Neural cell (in vitro differentiated cells): ENCODE data around the gene C10orf105. TPM values are rescaled to one million over a fixed set of nuclear protein-coding genes. Genes with fewer than 3 reads are reported as not detected.

Experiments used
- H2AFZ ChIP-seq: fragments of 200-600, 300-800 bp; sonication (generic), shearing (Covaris generic); 2 replicates; pipeline ENCODE4 v1.6.0; 2014; ENCODE audit warnings: low read depth, mild to moderate bottlenecking, antibody characterized with exemption, low read length, moderate library complexity
- H3F3A ChIP-seq: fragments of 200-600 bp; shearing (Covaris generic); 2 replicates; pipeline ENCODE4 v1.6.1; 2016; ENCODE audit warnings: mild to moderate bottlenecking, moderate library complexity, mixed read lengths, antibody characterized with exemption, low read length; ENCODE audit not compliant: insufficient read depth, poor library complexity, severe bottlenecking
- H3K27ac ChIP-seq: fragments of 200-600, 300-800 bp; sonication (generic), shearing (Covaris generic); 2 replicates; pipeline ENCODE4 v1.5.1; 2014; ENCODE audit warnings: mild to moderate bottlenecking, low read length, moderate library complexity
- H3K27me3 ChIP-seq: fragments of 300-800, 200-600 bp; sonication (generic), shearing (Covaris generic); 2 replicates; pipeline ENCODE4 v1.6.0; 2014; ENCODE audit warnings: mild to moderate bottlenecking, low read depth, low read length, moderate library complexity; ENCODE audit not compliant: insufficient read depth
- H3K36me3 ChIP-seq: fragments of 300-800, 200-600 bp; sonication (generic), shearing (Covaris generic); 2 replicates; pipeline ENCODE4 v1.5.1; 2014; ENCODE audit warnings: mild to moderate bottlenecking, antibody characterized with exemption, low read length, moderate library complexity; ENCODE audit not compliant: insufficient read depth
- H3K4me2 ChIP-seq: fragments of 300-800, 200-600 bp; sonication (generic), shearing (Covaris generic); 2 replicates; pipeline ENCODE4 v1.6.0; 2014; ENCODE audit warnings: mild to moderate bottlenecking, low read length
- H3K4me3 ChIP-seq: fragments of 300-800, 200-600 bp; sonication (generic), shearing (Covaris generic); 2 replicates; pipeline ENCODE4 v1.5.1; 2014; ENCODE audit warnings: mild to moderate bottlenecking, low read length, moderate library complexity
- H3K79me2 ChIP-seq: fragments of 200-600 bp; shearing (Covaris generic); replicated peaks from 2 replicates; pipeline ENCODE4 v1.6.0; 2014; ENCODE audit warnings: mild to moderate bottlenecking, low read length, moderate library complexity; ENCODE audit not compliant: insufficient read depth
- H3K9ac ChIP-seq: fragments of 300-800, 200-600 bp; sonication (generic), shearing (Covaris generic); 2 replicates; pipeline ENCODE4 v1.6.1; 2016; ENCODE audit warnings: mild to moderate bottlenecking, low read length, mixed read lengths
- H3K9me2 ChIP-seq: fragments of 200-600 bp; shearing (Covaris generic); 2 replicates; pipeline ENCODE4 v1.6.1; 2016; ENCODE audit warnings: mild to moderate bottlenecking, low read length, mixed read lengths; ENCODE audit not compliant: insufficient read depth
- H3K9me3 ChIP-seq: fragments of 200-600, 300-800 bp; sonication (generic), shearing (Covaris generic); 2 replicates; pipeline ENCODE4 v1.6.1; 2016; ENCODE audit warnings: mild to moderate bottlenecking, mixed run types, low read length, moderate library complexity, mixed read lengths
- H4K20me1 ChIP-seq: fragments of 200-600 bp; shearing (Covaris generic); 2 replicates; pipeline ENCODE4 v1.6.1; 2016; ENCODE audit warnings: mild to moderate bottlenecking, mixed run types; ENCODE audit not compliant: insufficient read depth
- EP300 ChIP-seq: fragments of 450-650 bp; conservative IDR thresholded peaks from 2 replicates; pipeline ENCODE4 v1.6.1; 2014; ENCODE audit warnings: antibody characterized with exemption, mild to moderate bottlenecking, moderate library complexity; ENCODE audit not compliant: poor library complexity, severe bottlenecking
- EZH2 ChIP-seq: fragments of 200-600, 300-800 bp; shearing (Covaris generic), sonication (generic); IDR thresholded peaks from 2 replicates; pipeline ENCODE4 v1.6.1; 2014; ENCODE audit warnings: antibody characterized with exemption, low read length, borderline replicate concordance, mild to moderate bottlenecking; ENCODE audit not compliant: insufficient read depth, poor library complexity, severe bottlenecking
- MXI1 ChIP-seq: fragments of 450-650 bp; conservative IDR thresholded peaks from 2 replicates; pipeline ENCODE4 v1.6.1; 2014; ENCODE audit warnings: antibody characterized with exemption, mild to moderate bottlenecking; ENCODE audit not compliant: poor library complexity, severe bottlenecking
- POLR2AphosphoS5 ChIP-seq: IDR thresholded peaks from 2 replicates; pipeline ENCODE4 v1.6.1; 2012
- RAD21 ChIP-seq: fragments of 450-650 bp; conservative IDR thresholded peaks from 2 replicates; pipeline ENCODE4 v1.6.1; 2014; ENCODE audit warnings: antibody characterized with exemption, mild to moderate bottlenecking, moderate library complexity
- SMC3 ChIP-seq: fragments of 450-650 bp; conservative IDR thresholded peaks from 2 replicates; pipeline ENCODE4 v1.6.1; 2014; ENCODE audit warnings: antibody characterized with exemption, mild to moderate bottlenecking, moderate library complexity; ENCODE audit not compliant: poor library complexity
- TAF1 ChIP-seq: IDR thresholded peaks from 2 replicates; pipeline ENCODE4 v1.6.1; 2012; ENCODE audit warnings: low read depth
- polyA plus RNA-seq: library from polyadenylated mRNA; depleted of rRNA; stranded (reverse); fragments of >200 nt; gene quantifications from 2 replicates; pipeline ENCODE4 v1.2.3, GENCODE V29; 2014
- TF ChIP-seq, protein P1 (sequence below): fragments of 450-650 bp; IDR thresholded peaks from 2 replicates; pipeline ENCODE4 v1.5.1; 2014; ENCODE audit warnings: antibody characterized with exemption, mild to moderate bottlenecking, moderate library complexity; ENCODE audit not compliant: poor library complexity, severe bottlenecking
- TF ChIP-seq, protein P2 (sequence below): IDR thresholded peaks from 2 replicates; pipeline ENCODE4 v1.6.1; 2012; ENCODE audit warnings: borderline replicate concordance

C10orf105 gene
- polyA plus RNA-seq, 1 donor from 2014 or later: 0.11 TPM

GRCh38 chr10:71742301-71743088 lies 22.9 kb upstream of the C10orf105 start:
- no peaks in the 10 kb centered on the region for H3K36me3 ChIP-seq
- no peaks in the 10 kb centered on the region for H3K27me3 ChIP-seq
- H3K9me2 ChIP-seq: no peaks in the 10 kb centered on the region
- no peak overlapping the region for H3K4me2 ChIP-seq
- no peak overlapping the region for H3K27ac ChIP-seq
- TF ChIP-seq, protein P1, sequence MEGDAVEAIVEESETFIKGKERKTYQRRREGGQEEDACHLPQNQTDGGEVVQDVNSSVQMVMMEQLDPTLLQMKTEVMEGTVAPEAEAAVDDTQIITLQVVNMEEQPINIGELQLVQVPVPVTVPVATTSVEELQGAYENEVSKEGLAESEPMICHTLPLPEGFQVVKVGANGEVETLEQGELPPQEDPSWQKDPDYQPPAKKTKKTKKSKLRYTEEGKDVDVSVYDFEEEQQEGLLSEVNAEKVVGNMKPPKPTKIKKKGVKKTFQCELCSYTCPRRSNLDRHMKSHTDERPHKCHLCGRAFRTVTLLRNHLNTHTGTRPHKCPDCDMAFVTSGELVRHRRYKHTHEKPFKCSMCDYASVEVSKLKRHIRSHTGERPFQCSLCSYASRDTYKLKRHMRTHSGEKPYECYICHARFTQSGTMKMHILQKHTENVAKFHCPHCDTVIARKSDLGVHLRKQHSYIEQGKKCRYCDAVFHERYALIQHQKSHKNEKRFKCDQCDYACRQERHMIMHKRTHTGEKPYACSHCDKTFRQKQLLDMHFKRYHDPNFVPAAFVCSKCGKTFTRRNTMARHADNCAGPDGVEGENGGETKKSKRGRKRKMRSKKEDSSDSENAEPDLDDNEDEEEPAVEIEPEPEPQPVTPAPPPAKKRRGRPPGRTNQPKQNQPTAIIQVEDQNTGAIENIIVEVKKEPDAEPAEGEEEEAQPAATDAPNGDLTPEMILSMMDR: no peak
- TF ChIP-seq TAF1 (no peak), SMC3 (no peak), RAD21 (no peak), EP300 (no peak), EZH2 (no peak), POLR2AphosphoS5 (no peak), MXI1 (no peak)
- TF ChIP-seq, protein P2, sequence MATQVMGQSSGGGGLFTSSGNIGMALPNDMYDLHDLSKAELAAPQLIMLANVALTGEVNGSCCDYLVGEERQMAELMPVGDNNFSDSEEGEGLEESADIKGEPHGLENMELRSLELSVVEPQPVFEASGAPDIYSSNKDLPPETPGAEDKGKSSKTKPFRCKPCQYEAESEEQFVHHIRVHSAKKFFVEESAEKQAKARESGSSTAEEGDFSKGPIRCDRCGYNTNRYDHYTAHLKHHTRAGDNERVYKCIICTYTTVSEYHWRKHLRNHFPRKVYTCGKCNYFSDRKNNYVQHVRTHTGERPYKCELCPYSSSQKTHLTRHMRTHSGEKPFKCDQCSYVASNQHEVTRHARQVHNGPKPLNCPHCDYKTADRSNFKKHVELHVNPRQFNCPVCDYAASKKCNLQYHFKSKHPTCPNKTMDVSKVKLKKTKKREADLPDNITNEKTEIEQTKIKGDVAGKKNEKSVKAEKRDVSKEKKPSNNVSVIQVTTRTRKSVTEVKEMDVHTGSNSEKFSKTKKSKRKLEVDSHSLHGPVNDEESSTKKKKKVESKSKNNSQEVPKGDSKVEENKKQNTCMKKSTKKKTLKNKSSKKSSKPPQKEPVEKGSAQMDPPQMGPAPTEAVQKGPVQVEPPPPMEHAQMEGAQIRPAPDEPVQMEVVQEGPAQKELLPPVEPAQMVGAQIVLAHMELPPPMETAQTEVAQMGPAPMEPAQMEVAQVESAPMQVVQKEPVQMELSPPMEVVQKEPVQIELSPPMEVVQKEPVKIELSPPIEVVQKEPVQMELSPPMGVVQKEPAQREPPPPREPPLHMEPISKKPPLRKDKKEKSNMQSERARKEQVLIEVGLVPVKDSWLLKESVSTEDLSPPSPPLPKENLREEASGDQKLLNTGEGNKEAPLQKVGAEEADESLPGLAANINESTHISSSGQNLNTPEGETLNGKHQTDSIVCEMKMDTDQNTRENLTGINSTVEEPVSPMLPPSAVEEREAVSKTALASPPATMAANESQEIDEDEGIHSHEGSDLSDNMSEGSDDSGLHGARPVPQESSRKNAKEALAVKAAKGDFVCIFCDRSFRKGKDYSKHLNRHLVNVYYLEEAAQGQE: no peak
- no peaks in the 10 kb centered on the region for H3K9me3 ChIP-seq
- H2AFZ ChIP-seq: no peak overlapping the region
- H3F3A ChIP-seq: no peaks in the 10 kb centered on the region
- H4K20me1 ChIP-seq: no peaks in the 10 kb centered on the region
- no peak overlapping the region for H3K9ac ChIP-seq
- no peaks in the 10 kb centered on the region for H3K79me2 ChIP-seq
- no peak overlapping the region for H3K4me3 ChIP-seq

GRCh38 chr10:71741671-71742070 lies 22.1 kb upstream of the C10orf105 start:
- Histone ChIP-seq H3K9me2 (no peaks in the 10 kb centered on the region), H3F3A (no peaks in the 10 kb centered on the region), H3K4me2 (no peak overlapping the region), H3K4me3 (no peak overlapping the region), H4K20me1 (no peaks in the 10 kb centered on the region), H3K27me3 (no peaks in the 10 kb centered on the region), H3K36me3 (no peaks in the 10 kb centered on the region), H3K9me3 (no peaks in the 10 kb centered on the region), H2AFZ (no peak overlapping the region), H3K9ac (no peak overlapping the region), H3K79me2 (no peaks in the 10 kb centered on the region), H3K27ac (no peak overlapping the region)
- TF ChIP-seq RAD21 (no peak), EP300 (no peak), MXI1 (no peak), SMC3 (no peak), TAF1 (no peak), EZH2 (no peak), POLR2AphosphoS5 (no peak)
- TF ChIP-seq, protein P1: no peak
- TF ChIP-seq, protein P2: no peak
